ENCODE data around the gene ZNF335. TPM values are rescaled to one million over a fixed set of nuclear protein-coding genes. Genes with fewer than 3 reads are reported as not detected.

ZNF335 gene
- total RNA-seq, 1 donor from 2014 or later = 16.0 TPM

DNA sequence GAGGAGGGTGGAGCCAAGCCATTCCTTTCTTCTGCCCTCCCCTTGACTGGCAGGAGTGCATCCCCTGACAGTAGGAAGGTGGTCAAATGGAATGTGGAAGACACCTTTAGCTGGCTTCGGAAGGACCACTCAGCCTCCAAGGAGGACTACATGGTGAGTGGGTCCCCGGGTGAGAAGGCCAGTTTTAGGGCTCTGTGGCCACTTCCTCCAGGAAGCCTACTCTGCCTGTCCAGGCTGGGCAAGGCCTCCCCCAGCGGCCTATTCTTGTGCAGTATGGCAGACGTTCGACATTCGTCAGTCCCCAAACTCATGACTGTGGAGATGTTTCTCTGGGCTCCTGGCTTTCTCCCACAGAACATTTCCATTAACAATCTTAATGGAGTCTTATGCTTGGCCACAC lies 28.4 kb downstream of the ZNF335 start:
- H3K4me3 ChIP-seq (ENCODE audit: low read depth, low read length) = no peak overlapping the region
- DNase-seq (ENCODE audit: low read depth) = no peak
- TF ChIP-seq, protein P1, sequence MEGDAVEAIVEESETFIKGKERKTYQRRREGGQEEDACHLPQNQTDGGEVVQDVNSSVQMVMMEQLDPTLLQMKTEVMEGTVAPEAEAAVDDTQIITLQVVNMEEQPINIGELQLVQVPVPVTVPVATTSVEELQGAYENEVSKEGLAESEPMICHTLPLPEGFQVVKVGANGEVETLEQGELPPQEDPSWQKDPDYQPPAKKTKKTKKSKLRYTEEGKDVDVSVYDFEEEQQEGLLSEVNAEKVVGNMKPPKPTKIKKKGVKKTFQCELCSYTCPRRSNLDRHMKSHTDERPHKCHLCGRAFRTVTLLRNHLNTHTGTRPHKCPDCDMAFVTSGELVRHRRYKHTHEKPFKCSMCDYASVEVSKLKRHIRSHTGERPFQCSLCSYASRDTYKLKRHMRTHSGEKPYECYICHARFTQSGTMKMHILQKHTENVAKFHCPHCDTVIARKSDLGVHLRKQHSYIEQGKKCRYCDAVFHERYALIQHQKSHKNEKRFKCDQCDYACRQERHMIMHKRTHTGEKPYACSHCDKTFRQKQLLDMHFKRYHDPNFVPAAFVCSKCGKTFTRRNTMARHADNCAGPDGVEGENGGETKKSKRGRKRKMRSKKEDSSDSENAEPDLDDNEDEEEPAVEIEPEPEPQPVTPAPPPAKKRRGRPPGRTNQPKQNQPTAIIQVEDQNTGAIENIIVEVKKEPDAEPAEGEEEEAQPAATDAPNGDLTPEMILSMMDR (conservative IDR thresholded peaks at IDR 0.05; ENCODE audit: low read depth, low read length) = no peak

GRCh38 chr20:45940469-45940868 lies 31.5 kb downstream of the ZNF335 start:
- no peak overlapping the region for H3K4me3 ChIP-seq (ENCODE audit: low read depth, low read length)
- TF ChIP-seq, protein P1 (conservative IDR thresholded peaks at IDR 0.05; ENCODE audit: low read depth, low read length) = no peak
- DNase-seq (ENCODE audit: low read depth) = no peak

DNA sequence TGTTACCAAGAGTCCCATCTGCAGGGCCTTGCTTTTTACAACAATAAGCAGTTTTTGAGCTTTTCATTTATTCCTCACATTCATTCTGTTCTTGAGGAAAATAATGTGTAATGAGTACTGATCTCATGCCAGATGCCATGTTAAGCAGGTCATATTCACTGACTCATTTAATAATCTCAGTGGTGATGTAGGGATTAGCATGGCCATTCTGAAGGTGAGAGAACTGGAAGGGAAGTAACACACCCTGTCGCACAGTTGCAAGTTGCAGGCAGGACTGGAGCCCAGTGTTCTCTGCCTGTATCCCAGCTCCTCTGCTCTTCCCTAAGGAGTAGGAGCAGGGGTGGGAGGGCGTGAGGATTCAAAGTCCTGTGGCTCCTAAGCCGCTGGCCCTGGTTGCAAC lies 31.9 kb downstream of the ZNF335 start:
- TF ChIP-seq, protein P1 (conservative IDR thresholded peaks at IDR 0.05; ENCODE audit: low read depth, low read length) = no peak
- H3K4me3 ChIP-seq (ENCODE audit: low read depth, low read length) = no peak overlapping the region
- no peak for DNase-seq (ENCODE audit: low read depth)

DNA sequence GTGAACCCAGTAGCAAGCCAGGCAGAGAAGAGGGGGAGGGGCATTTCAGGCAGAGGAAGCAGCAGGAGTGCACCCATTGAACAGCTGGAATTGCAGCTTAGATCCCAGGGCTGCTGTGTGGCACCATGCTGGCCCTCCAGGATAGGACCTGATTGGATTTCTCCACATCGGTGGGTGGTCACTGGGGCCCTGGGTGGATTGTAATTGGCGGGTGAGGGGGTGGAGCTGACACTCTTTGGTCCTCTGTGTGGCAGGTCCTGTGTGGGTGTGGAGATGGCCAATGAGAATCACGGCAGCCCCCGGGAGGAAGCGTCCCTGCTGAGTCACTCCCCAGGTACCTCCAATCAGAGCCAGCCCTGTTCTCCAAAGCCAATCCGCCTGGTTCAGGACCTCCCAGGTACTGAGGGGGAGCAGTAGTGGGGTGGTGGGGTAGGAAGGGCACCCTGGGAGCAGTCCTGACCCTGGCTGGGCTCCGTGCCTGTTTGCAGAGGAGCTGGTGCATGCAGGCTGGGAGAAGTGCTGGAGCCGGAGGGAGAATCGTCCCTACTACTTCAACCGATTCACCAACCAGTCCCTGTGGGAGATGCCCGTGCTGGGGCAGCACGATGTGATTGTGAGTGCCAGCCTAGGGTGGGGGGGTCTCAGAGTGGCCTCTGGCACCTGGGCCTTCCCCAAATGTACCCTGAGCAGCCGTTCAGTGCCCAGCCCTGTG lies 33.1 kb downstream of the ZNF335 start:
- no peak for DNase-seq (ENCODE audit: low read depth)
- no peak overlapping the region for H3K4me3 ChIP-seq (ENCODE audit: low read depth, low read length)
- TF ChIP-seq, protein P1 (conservative IDR thresholded peaks at IDR 0.05; ENCODE audit: low read depth, low read length) = no peak

GRCh38 chr20:45937765-45938164 lies 34.2 kb downstream of the ZNF335 start:
- no peak for DNase-seq (ENCODE audit: low read depth)

DNA sequence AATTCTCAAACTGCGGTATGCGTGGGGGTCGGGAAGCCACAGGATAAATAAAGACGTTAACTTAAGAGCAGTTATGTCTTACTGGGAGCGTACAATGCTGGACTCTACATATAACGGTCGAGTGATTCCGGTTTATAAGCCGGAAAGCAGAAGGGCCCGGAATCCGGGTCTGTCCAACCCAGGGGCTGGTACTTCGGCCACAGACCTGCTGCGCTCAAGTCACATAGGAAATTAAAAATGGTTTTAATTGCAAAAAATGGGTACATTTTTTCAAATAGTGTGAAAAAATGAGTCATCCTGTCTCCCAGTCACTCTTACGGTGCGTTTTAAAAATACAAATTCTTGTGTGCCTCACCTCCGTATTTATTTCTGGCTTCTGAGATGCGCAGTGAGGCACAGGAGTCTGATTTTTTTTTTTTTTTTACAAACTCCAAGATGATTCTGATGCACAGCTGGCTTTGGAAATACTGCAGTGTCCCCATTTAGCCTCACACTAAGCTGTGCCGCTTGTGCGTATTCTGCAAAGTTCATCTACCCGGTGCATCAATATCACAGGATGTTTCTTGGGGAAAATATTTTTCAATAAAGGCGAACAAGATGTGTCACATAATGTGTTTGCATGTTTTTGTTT lies 36.5 kb downstream of the ZNF335 start:
- H3K4me3 ChIP-seq (ENCODE audit: low read depth, low read length) = peak overlapping the region; percentile 75
- TF ChIP-seq, protein P1 (conservative IDR thresholded peaks at IDR 0.05; ENCODE audit: low read depth, low read length) = no peak
- no peak for DNase-seq (ENCODE audit: low read depth)

More at GRCh38 chr20:45937765-45938164, 34.2 kb downstream of the ZNF335 start:
- TF ChIP-seq, protein P1 (conservative IDR thresholded peaks at IDR 0.05; ENCODE audit: low read depth, low read length) = no peak
- H3K4me3 ChIP-seq (ENCODE audit: low read depth, low read length) = no peak overlapping the region
